ENCODE measurements around the gene HMCN1.

HMCN1 gene

DNA sequence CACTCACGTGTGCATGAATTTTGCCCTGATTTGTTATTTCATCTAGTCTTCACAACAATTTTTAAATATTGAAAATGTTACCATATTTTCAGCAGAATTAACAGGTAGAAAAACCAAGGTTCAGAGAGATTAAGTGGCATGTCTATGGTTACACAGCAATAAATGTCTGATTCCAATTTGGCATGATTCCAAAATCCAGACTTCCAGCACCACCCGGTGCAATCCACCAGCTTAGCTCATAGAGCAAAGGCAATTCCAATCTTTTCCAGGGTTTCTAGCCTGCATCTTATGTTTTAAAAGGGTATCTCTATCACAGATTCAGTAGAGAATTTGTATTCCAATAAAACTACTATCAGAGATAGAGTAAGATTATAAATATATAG, 479.0 kb downstream of the HMCN1 start:
- Histone ChIP-seq H4K8ac (ENCODE audit: low read depth, low read length) (no peak overlapping the region), H3K4me3 (ENCODE audit: low read depth, low read length) (no peak overlapping the region)
- no CpG with 5 or more reads among the region's 2 CpGs for WGBS (ENCODE audit: extremely low coverage, insufficient coverage, insufficient read length)

GRCh38 chr1:186214791-186215190, 480.6 kb downstream of the HMCN1 start:
- Histone ChIP-seq H3K9me3 (ENCODE audit: insufficient read depth, low read depth, low read length) (no peaks in the 10 kb centered on the region), H2AK5ac (ENCODE audit: low read length) (no peak overlapping the region), H2BK120ac (ENCODE audit: insufficient read depth, low read length, poor library complexity) (no peak overlapping the region), H2BK12ac (ENCODE audit: low read length) (no peak overlapping the region), H4K8ac (ENCODE audit: low read depth, low read length) (no peak overlapping the region), H3K4me3 (ENCODE audit: low read depth, low read length) (no peak overlapping the region), H3K18ac (ENCODE audit: low read length) (no peak overlapping the region), H3K27ac (ENCODE audit: low read depth, low read length) (no peak overlapping the region), H3K4me1 (ENCODE audit: control insufficient read depth in 1 of 2, insufficient read depth in 2 of 2, low read length in 2 of 2) (no peaks in the 10 kb centered on the region), H3K4ac (ENCODE audit: low read depth, low read length) (no peak overlapping the region), H3K27me3 (ENCODE audit: insufficient read depth, low read length) (no peaks in the 10 kb centered on the region), H2BK5ac (ENCODE audit: low read depth, low read length, poor library complexity) (no peak overlapping the region), H4K12ac (ENCODE audit: low read depth, low read length) (no peak overlapping the region), H3K79me1 (ENCODE audit: low read length) (no peaks in the 10 kb centered on the region), H3K36me3 (ENCODE audit: control insufficient read depth in 1 of 2, insufficient read depth in 2 of 2, low read length in 2 of 2) (no peaks in the 10 kb centered on the region), H4K91ac (ENCODE audit: low read depth, low read length) (no peak overlapping the region), H3K4me2 (ENCODE audit: low read length) (no peak overlapping the region), H2AFZ (ENCODE audit: insufficient read depth, low read length, poor library complexity) (no peak overlapping the region), H3K14ac (ENCODE audit: low read length) (no peak overlapping the region), H3K79me2 (ENCODE audit: control insufficient read depth, insufficient read depth, low read length, poor library complexity) (no peaks in the 10 kb centered on the region), H3K9ac (ENCODE audit: low read length) (no peak overlapping the region), H3K23ac (ENCODE audit: low read length) (no peak overlapping the region)
- no CpG with 5 or more reads among the region's 1 CpG for WGBS (ENCODE audit: extremely low coverage, insufficient coverage, insufficient read length)
- DNase-seq: no peak

More for the DNA sequence above, 479.0 kb downstream of the HMCN1 start:
- Histone ChIP-seq H3K79me2 (ENCODE audit: control insufficient read depth, insufficient read depth, low read length, poor library complexity) (no peaks in the 10 kb centered on the region), H2BK120ac (ENCODE audit: insufficient read depth, low read length, poor library complexity) (no peak overlapping the region), H3K23ac (ENCODE audit: low read length) (no peak overlapping the region), H4K12ac (ENCODE audit: low read depth, low read length) (no peak overlapping the region), H3K27ac (ENCODE audit: low read depth, low read length) (no peak overlapping the region), H3K9me3 (ENCODE audit: insufficient read depth, low read depth, low read length) (no peaks in the 10 kb centered on the region), H3K4ac (ENCODE audit: low read depth, low read length) (no peak overlapping the region), H4K91ac (ENCODE audit: low read depth, low read length) (no peak overlapping the region), H3K9ac (ENCODE audit: low read length) (no peak overlapping the region), H3K14ac (ENCODE audit: low read length) (no peak overlapping the region), H2BK5ac (ENCODE audit: low read depth, low read length, poor library complexity) (no peak overlapping the region), H3K4me1 (ENCODE audit: control insufficient read depth in 1 of 2, insufficient read depth in 2 of 2, low read length in 2 of 2) (no peaks in the 10 kb centered on the region), H2AK5ac (ENCODE audit: low read length) (no peak overlapping the region), H3K79me1 (ENCODE audit: low read length) (no peaks in the 10 kb centered on the region), H3K36me3 (ENCODE audit: control insufficient read depth in 1 of 2, insufficient read depth in 2 of 2, low read length in 2 of 2) (no peaks in the 10 kb centered on the region), H3K27me3 (ENCODE audit: insufficient read depth, low read length) (no peaks in the 10 kb centered on the region), H3K4me2 (ENCODE audit: low read length) (no peak overlapping the region), H2BK12ac (ENCODE audit: low read length) (no peak overlapping the region), H3K18ac (ENCODE audit: low read length) (no peak overlapping the region), H2AFZ (ENCODE audit: insufficient read depth, low read length, poor library complexity) (no peak overlapping the region)
- DNase-seq: no peak

GRCh38 chr1:186215636-186216035, 481.4 kb downstream of the HMCN1 start:
- no peaks in the 10 kb centered on the region for H3K36me3 ChIP-seq (ENCODE audit: control insufficient read depth in 1 of 2, insufficient read depth in 2 of 2, low read length in 2 of 2)
- H3K9me3 ChIP-seq (ENCODE audit: insufficient read depth, low read depth, low read length): no peaks in the 10 kb centered on the region
- DNase-seq: no peak
- H3K14ac ChIP-seq (ENCODE audit: low read length): no peak overlapping the region
- H3K27me3 ChIP-seq (ENCODE audit: insufficient read depth, low read length): no peaks in the 10 kb centered on the region
- H2AK5ac ChIP-seq (ENCODE audit: low read length): no peak overlapping the region
- H2BK12ac ChIP-seq (ENCODE audit: low read length): no peak overlapping the region
- no peak overlapping the region for H3K9ac ChIP-seq (ENCODE audit: low read length)
- no peak overlapping the region for H3K18ac ChIP-seq (ENCODE audit: low read length)
- no peak overlapping the region for H2BK120ac ChIP-seq (ENCODE audit: insufficient read depth, low read length, poor library complexity)
- no peak overlapping the region for H3K4me3 ChIP-seq (ENCODE audit: low read depth, low read length)
- no peaks in the 10 kb centered on the region for H3K4me1 ChIP-seq (ENCODE audit: control insufficient read depth in 1 of 2, insufficient read depth in 2 of 2, low read length in 2 of 2)
- no peak overlapping the region for H4K12ac ChIP-seq (ENCODE audit: low read depth, low read length)
- H4K91ac ChIP-seq (ENCODE audit: low read depth, low read length): no peak overlapping the region
- no peak overlapping the region for H3K4me2 ChIP-seq (ENCODE audit: low read length)
- H3K4ac ChIP-seq (ENCODE audit: low read depth, low read length): no peak overlapping the region
- no peak overlapping the region for H3K27ac ChIP-seq (ENCODE audit: low read depth, low read length)
- H3K79me2 ChIP-seq (ENCODE audit: control insufficient read depth, insufficient read depth, low read length, poor library complexity): no peaks in the 10 kb centered on the region
- no peak overlapping the region for H4K8ac ChIP-seq (ENCODE audit: low read depth, low read length)
- no peak overlapping the region for H2BK5ac ChIP-seq (ENCODE audit: low read depth, low read length, poor library complexity)
- no peak overlapping the region for H2AFZ ChIP-seq (ENCODE audit: insufficient read depth, low read length, poor library complexity)
- no peak overlapping the region for H3K23ac ChIP-seq (ENCODE audit: low read length)
- no peaks in the 10 kb centered on the region for H3K79me1 ChIP-seq (ENCODE audit: low read length)

DNA sequence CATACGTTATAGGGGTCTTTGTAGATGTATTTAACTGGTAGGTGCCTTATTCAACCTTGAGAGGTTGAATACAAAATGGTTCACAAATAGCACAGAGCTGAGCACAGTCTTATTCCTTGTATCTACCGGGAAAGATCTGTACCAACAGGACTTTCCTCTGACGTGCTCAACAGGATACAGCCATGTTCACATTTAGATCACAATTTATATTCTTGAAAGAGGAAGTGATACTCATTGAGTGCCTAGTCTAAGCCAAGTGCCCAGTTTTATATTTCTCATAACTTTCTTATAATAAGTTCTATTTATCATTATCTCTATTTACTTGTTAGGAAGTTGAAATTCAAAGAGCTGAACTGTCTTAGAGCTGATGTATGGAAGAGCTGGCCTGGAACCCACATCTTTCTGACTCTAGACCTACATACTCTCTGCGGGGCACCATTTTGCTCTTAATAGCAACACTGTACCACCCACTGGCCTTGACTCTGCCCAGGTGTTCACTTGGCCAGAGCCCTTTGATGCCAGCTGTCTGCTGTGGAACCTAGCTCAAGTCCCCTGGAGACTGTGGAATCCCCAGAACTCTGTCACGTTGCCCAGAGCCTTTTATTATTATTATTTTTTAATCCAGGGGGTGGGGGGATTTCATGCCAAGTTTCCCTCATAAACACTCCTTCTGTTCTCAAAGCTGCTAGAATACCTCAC, 484.6 kb downstream of the HMCN1 start:
- no peaks in the 10 kb centered on the region for H3K36me3 ChIP-seq (ENCODE audit: control insufficient read depth in 1 of 2, insufficient read depth in 2 of 2, low read length in 2 of 2)
- H3K79me1 ChIP-seq (ENCODE audit: low read length): no peaks in the 10 kb centered on the region
- no peak overlapping the region for H3K9ac ChIP-seq (ENCODE audit: low read length)
- no peaks in the 10 kb centered on the region for H3K27me3 ChIP-seq (ENCODE audit: insufficient read depth, low read length)
- no peak overlapping the region for H2BK120ac ChIP-seq (ENCODE audit: insufficient read depth, low read length, poor library complexity)
- no peak overlapping the region for H4K8ac ChIP-seq (ENCODE audit: low read depth, low read length)
- H2AFZ ChIP-seq (ENCODE audit: insufficient read depth, low read length, poor library complexity): peak overlapping the region; percentile 54
- no peaks in the 10 kb centered on the region for H3K9me3 ChIP-seq (ENCODE audit: insufficient read depth, low read depth, low read length)
- no peaks in the 10 kb centered on the region for H3K4me1 ChIP-seq (ENCODE audit: control insufficient read depth in 1 of 2, insufficient read depth in 2 of 2, low read length in 2 of 2)
- H3K14ac ChIP-seq (ENCODE audit: low read length): no peak overlapping the region
- H4K91ac ChIP-seq (ENCODE audit: low read depth, low read length): no peak overlapping the region
- H2BK5ac ChIP-seq (ENCODE audit: low read depth, low read length, poor library complexity): peak overlapping the region; percentile 40
- H3K27ac ChIP-seq (ENCODE audit: low read depth, low read length): no peak overlapping the region
- DNase-seq: no peak
- no peak overlapping the region for H3K4ac ChIP-seq (ENCODE audit: low read depth, low read length)
- no peak overlapping the region for H2BK12ac ChIP-seq (ENCODE audit: low read length)
- no peak overlapping the region for H3K23ac ChIP-seq (ENCODE audit: low read length)
- H3K79me2 ChIP-seq (ENCODE audit: control insufficient read depth, insufficient read depth, low read length, poor library complexity): no peaks in the 10 kb centered on the region
- no peak overlapping the region for H3K4me3 ChIP-seq (ENCODE audit: low read depth, low read length)
- no peak overlapping the region for H3K18ac ChIP-seq (ENCODE audit: low read length)
- H3K4me2 ChIP-seq (ENCODE audit: low read length): no peak overlapping the region
- no peak overlapping the region for H4K12ac ChIP-seq (ENCODE audit: low read depth, low read length)
- no CpG with 5 or more reads among the region's 5 CpGs for WGBS (ENCODE audit: extremely low coverage, insufficient coverage, insufficient read length)
- no peak overlapping the region for H2AK5ac ChIP-seq (ENCODE audit: low read length)

All from trophoblast cell (in vitro differentiated cells and primary cell).